ENCODE measurements around the gene CHCHD2. TPM values are rescaled to one million over a fixed set of nuclear protein-coding genes. Genes with fewer than 3 reads are reported as not detected.

Gene CHCHD2
- total and polyA plus RNA-seq, 9 of the 15 experiments (the other 6 are each of a cell fraction or from before 2014, with no cell fraction given), result 145 to 1,044 (median 648) TPM

GRCh38 chr7:56063882-56064625 is 42.2 kb downstream of the CHCHD2 start, which contains the start of gene SUMF2 (continued):
- TF ChIP-seq, protein P1, sequence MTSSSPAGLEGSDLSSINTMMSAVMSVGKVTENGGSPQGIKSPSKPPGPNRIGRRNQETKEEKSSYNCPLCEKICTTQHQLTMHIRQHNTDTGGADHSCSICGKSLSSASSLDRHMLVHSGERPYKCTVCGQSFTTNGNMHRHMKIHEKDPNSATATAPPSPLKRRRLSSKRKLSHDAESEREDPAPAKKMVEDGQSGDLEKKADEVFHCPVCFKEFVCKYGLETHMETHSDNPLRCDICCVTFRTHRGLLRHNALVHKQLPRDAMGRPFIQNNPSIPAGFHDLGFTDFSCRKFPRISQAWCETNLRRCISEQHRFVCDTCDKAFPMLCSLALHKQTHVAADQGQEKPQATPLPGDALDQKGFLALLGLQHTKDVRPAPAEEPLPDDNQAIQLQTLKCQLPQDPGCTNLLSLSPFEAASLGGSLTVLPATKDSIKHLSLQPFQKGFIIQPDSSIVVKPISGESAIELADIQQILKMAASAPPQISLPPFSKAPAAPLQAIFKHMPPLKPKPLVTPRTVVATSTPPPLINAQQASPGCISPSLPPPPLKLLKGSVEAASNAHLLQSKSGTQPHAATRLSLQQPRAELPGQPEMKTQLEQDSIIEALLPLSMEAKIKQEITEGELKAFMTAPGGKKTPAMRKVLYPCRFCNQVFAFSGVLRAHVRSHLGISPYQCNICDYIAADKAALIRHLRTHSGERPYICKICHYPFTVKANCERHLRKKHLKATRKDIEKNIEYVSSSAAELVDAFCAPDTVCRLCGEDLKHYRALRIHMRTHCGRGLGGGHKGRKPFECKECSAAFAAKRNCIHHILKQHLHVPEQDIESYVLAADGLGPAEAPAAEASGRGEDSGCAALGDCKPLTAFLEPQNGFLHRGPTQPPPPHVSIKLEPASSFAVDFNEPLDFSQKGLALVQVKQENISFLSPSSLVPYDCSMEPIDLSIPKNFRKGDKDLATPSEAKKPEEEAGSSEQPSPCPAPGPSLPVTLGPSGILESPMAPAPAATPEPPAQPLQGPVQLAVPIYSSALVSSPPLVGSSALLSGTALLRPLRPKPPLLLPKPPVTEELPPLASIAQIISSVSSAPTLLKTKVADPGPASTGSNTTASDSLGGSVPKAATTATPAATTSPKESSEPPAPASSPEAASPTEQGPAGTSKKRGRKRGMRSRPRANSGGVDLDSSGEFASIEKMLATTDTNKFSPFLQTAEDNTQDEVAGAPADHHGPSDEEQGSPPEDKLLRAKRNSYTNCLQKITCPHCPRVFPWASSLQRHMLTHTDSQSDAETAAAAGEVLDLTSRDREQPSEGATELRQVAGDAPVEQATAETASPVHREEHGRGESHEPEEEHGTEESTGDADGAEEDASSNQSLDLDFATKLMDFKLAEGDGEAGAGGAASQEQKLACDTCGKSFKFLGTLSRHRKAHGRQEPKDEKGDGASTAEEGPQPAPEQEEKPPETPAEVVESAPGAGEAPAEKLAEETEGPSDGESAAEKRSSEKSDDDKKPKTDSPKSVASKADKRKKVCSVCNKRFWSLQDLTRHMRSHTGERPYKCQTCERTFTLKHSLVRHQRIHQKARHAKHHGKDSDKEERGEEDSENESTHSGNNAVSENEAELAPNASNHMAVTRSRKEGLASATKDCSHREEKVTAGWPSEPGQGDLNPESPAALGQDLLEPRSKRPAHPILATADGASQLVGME (CRISPR knock-in tag; IDR thresholded peaks at IDR 0.05), result no peak
- TF ChIP-seq DLX4 (CRISPR knock-in tag; IDR thresholded peaks at IDR 0.05) (no peak), ZNF431 (CRISPR knock-in tag; IDR thresholded peaks at IDR 0.05) (peak; percentile 57; the same call in 1 of the 2 replicates), ID3 (CRISPR knock-in tag; IDR thresholded peaks at IDR 0.05) (no peak), ID3 (tag; IDR thresholded peaks at IDR 0.05) (no peak), MEF2A (IDR thresholded peaks at IDR 0.05; ENCODE audit: control insufficient read depth, low read depth, low read length) (no peak), IFI16 (CRISPR knock-in tag; IDR thresholded peaks at IDR 0.05) (no peak), JUND (IDR thresholded peaks at IDR 0.05; ENCODE audit: borderline replicate concordance, low read depth, low read length) (peak; percentile 14; the same call in 1 of the 2 replicates), JUND (tag; IDR thresholded peaks at IDR 0.05; ENCODE audit: borderline replicate concordance, low read depth, low read length) (peak; percentile 8; the same call in 1 of the 3 replicates), SP2 (IDR thresholded peaks at IDR 0.05; ENCODE audit: extremely low read depth, low read depth, low read length, poor library complexity, severe bottlenecking) (no peak), HDAC3 (IDR thresholded peaks at IDR 0.05; ENCODE audit: borderline replicate concordance, partially characterized antibody) (no peak), ZNF740 (CRISPR knock-in tag; IDR thresholded peaks at IDR 0.05) (no peak), ZNF740 (tag; IDR thresholded peaks at IDR 0.05) (no peak), NRF1 (conservative IDR thresholded peaks at IDR 0.05 in 1 of 2, IDR thresholded peaks at IDR 0.05 in 1 of 2) (peak; percentile 99)
- TF ChIP-seq, protein P2, sequence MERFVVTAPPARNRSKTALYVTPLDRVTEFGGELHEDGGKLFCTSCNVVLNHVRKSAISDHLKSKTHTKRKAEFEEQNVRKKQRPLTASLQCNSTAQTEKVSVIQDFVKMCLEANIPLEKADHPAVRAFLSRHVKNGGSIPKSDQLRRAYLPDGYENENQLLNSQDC (CRISPR knock-in tag; IDR thresholded peaks at IDR 0.05), result no peak; the same call in 1 of the 2 replicates
- TF ChIP-seq, protein P3, sequence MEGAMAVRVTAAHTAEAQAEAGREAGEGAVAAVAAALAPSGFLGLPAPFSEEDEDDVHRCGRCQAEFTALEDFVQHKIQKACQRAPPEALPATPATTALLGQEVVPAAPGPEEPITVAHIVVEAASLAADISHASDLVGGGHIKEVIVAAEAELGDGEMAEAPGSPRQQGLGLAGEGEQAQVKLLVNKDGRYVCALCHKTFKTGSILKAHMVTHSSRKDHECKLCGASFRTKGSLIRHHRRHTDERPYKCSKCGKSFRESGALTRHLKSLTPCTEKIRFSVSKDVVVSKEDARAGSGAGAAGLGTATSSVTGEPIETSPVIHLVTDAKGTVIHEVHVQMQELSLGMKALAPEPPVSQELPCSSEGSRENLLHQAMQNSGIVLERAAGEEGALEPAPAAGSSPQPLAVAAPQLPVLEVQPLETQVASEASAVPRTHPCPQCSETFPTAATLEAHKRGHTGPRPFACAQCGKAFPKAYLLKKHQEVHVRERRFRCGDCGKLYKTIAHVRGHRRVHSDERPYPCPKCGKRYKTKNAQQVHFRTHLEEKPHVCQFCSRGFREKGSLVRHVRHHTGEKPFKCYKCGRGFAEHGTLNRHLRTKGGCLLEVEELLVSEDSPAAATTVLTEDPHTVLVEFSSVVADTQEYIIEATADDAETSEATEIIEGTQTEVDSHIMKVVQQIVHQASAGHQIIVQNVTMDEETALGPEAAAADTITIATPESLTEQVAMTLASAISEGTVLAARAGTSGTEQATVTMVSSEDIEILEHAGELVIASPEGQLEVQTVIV (CRISPR knock-in tag; IDR thresholded peaks at IDR 0.05; ENCODE audit: borderline replicate concordance), result no peak

Measured in K562 (cell line).